ENCODE results near the gene ABR. TPM values are rescaled to one million over a fixed set of nuclear protein-coding genes. Genes with fewer than 3 reads are reported as not detected.
A peak's percentile ranks its signal among the peaks of the same experiment; 100 is the strongest.

ABR gene
- total RNA-seq, 1 donor from 2014 or later: 24.5 TPM

GRCh38 chr17:983921-984320 lies 195.9 kb downstream of the ABR start:
- peaks cover 5 to 12% (median 11%) of the 10 kb centered on the region in 3 donors for H3K4me1 ChIP-seq (ENCODE audit: control insufficient read depth in 3 of 3, insufficient read depth in 3 of 3, low read length in 3 of 3)
- no peaks in the 10 kb centered on the region for H3K27me3 ChIP-seq (ENCODE audit: control insufficient read depth in 3 of 3, insufficient read depth in 3 of 3, low read length in 3 of 3)
- H3K9me3 ChIP-seq (ENCODE audit: control insufficient read depth in 3 of 3, low read length in 3 of 3): no peaks in the 10 kb centered on the region
- peaks cover 0 to 2% (median 0%) of the 10 kb centered on the region in 3 donors for H3K36me3 ChIP-seq (ENCODE audit: control insufficient read depth in 3 of 3, insufficient read depth in 3 of 3, low read length in 3 of 3)
- H3K4me3 ChIP-seq (ENCODE audit: low read length in 3 of 3): no peak overlapping the region
- H3K9ac ChIP-seq (ENCODE audit: low read depth in 1 of 3, low read length in 3 of 3): no peak overlapping the region
- no peak overlapping the region for H3K27ac ChIP-seq (ENCODE audit: low read depth, low read length)

GRCh38 chr17:981292-981658 lies 198.5 kb downstream of the ABR start:
- Histone ChIP-seq H3K27ac (ENCODE audit: low read depth, low read length) (no peak overlapping the region), H3K4me3 (ENCODE audit: low read length in 3 of 3) (no peak overlapping the region), H3K4me1 (ENCODE audit: control insufficient read depth in 3 of 3, insufficient read depth in 3 of 3, low read length in 3 of 3) (peaks cover 19 to 26% (median 19%) of the 10 kb centered on the region in 3 donors), H3K9me3 (ENCODE audit: control insufficient read depth in 3 of 3, low read length in 3 of 3) (no peaks in the 10 kb centered on the region), H3K27me3 (ENCODE audit: control insufficient read depth in 3 of 3, insufficient read depth in 3 of 3, low read length in 3 of 3) (no peaks in the 10 kb centered on the region), H3K9ac (ENCODE audit: low read depth in 1 of 3, low read length in 3 of 3) (peak overlapping the region in 1 of 3 donors; percentile 74), H3K36me3 (ENCODE audit: control insufficient read depth in 3 of 3, insufficient read depth in 3 of 3, low read length in 3 of 3) (no peaks in the 10 kb centered on the region)

- Histone ChIP-seq H3K9me3 (ENCODE audit: control insufficient read depth in 3 of 3, low read length in 3 of 3) (no peaks in the 10 kb centered on the region), H3K9ac (ENCODE audit: low read depth in 1 of 3, low read length in 3 of 3) (peak overlapping the region; percentile 50 to 76 (median 70)), H3K27me3 (ENCODE audit: control insufficient read depth in 3 of 3, insufficient read depth in 3 of 3, low read length in 3 of 3) (no peaks in the 10 kb centered on the region), H3K4me3 (ENCODE audit: low read length in 3 of 3) (peak overlapping the region; percentile 47 to 65 (median 62)), H3K4me1 (ENCODE audit: control insufficient read depth in 3 of 3, insufficient read depth in 3 of 3, low read length in 3 of 3) (peaks cover 22 to 26% (median 23%) of the 10 kb centered on the region in 3 donors), H3K27ac (ENCODE audit: low read depth, low read length) (peak overlapping the region; percentile 60), H3K36me3 (ENCODE audit: control insufficient read depth in 3 of 3, insufficient read depth in 3 of 3, low read length in 3 of 3) (no peaks in the 10 kb centered on the region)
Observed at GRCh38 chr17:980406-981291, 199.1 kb downstream of the ABR start.

- peaks cover 26 to 32% (median 28%) of the 10 kb centered on the region in 3 donors for H3K4me1 ChIP-seq (ENCODE audit: control insufficient read depth in 3 of 3, insufficient read depth in 3 of 3, low read length in 3 of 3)
Observed at GRCh38 chr17:979539-980405, 200.0 kb downstream of the ABR start, which contains the start of gene NXN. TSS of gene NXN (minus strand) at chr17:979776.

GRCh38 chr17:979212-979538 lies 200.6 kb downstream of the ABR start:
- peaks cover 26 to 32% (median 28%) of the 10 kb centered on the region in 3 donors for H3K4me1 ChIP-seq (ENCODE audit: control insufficient read depth in 3 of 3, insufficient read depth in 3 of 3, low read length in 3 of 3)

More at GRCh38 chr17:979539-980405, 200.0 kb downstream of the ABR start, which contains the start of gene NXN:
- Histone ChIP-seq H3K9me3 (ENCODE audit: control insufficient read depth in 3 of 3, low read length in 3 of 3) (no peaks in the 10 kb centered on the region), H3K4me3 (ENCODE audit: low read length in 3 of 3) (peak within 1 kb of the TSS; percentile 64 to 87 (median 82)), H3K27me3 (ENCODE audit: control insufficient read depth in 3 of 3, insufficient read depth in 3 of 3, low read length in 3 of 3) (no peaks in the 10 kb centered on the region), H3K27ac (ENCODE audit: low read depth, low read length) (peak within 1 kb of the TSS; percentile 74), H3K36me3 (ENCODE audit: control insufficient read depth in 3 of 3, insufficient read depth in 3 of 3, low read length in 3 of 3) (no peaks in the 10 kb centered on the region), H3K9ac (ENCODE audit: low read depth in 1 of 3, low read length in 3 of 3) (peak within 1 kb of the TSS; percentile 70 to 84 (median 79))

GRCh38 chr17:978103-979093 lies 201.4 kb downstream of the ABR start:
- H3K9me3 ChIP-seq (ENCODE audit: control insufficient read depth in 3 of 3, low read length in 3 of 3): no peaks in the 10 kb centered on the region
- peak overlapping the region; percentile 74 for H3K27ac ChIP-seq (ENCODE audit: low read depth, low read length)
- peaks cover 26 to 32% (median 28%) of the 10 kb centered on the region in 3 donors for H3K4me1 ChIP-seq (ENCODE audit: control insufficient read depth in 3 of 3, insufficient read depth in 3 of 3, low read length in 3 of 3)
- peak overlapping the region; percentile 64 to 87 (median 78) for H3K4me3 ChIP-seq (ENCODE audit: low read length in 3 of 3)
- peak overlapping the region; percentile 54 to 84 (median 79) for H3K9ac ChIP-seq (ENCODE audit: low read depth in 1 of 3, low read length in 3 of 3)
- H3K27me3 ChIP-seq (ENCODE audit: control insufficient read depth in 3 of 3, insufficient read depth in 3 of 3, low read length in 3 of 3): no peaks in the 10 kb centered on the region
- H3K36me3 ChIP-seq (ENCODE audit: control insufficient read depth in 3 of 3, insufficient read depth in 3 of 3, low read length in 3 of 3): no peaks in the 10 kb centered on the region

More at GRCh38 chr17:979212-979538, 200.6 kb downstream of the ABR start:
- Histone ChIP-seq H3K36me3 (ENCODE audit: control insufficient read depth in 3 of 3, insufficient read depth in 3 of 3, low read length in 3 of 3) (no peaks in the 10 kb centered on the region), H3K9ac (ENCODE audit: low read depth in 1 of 3, low read length in 3 of 3) (peak overlapping the region in 2 of 3 donors; percentile 65 to 84), H3K27ac (ENCODE audit: low read depth, low read length) (no peak overlapping the region), H3K27me3 (ENCODE audit: control insufficient read depth in 3 of 3, insufficient read depth in 3 of 3, low read length in 3 of 3) (no peaks in the 10 kb centered on the region), H3K4me3 (ENCODE audit: low read length in 3 of 3) (peak overlapping the region in 2 of 3 donors; percentile 77 to 82), H3K9me3 (ENCODE audit: control insufficient read depth in 3 of 3, low read length in 3 of 3) (no peaks in the 10 kb centered on the region)

- Histone ChIP-seq H3K36me3 (ENCODE audit: control insufficient read depth in 3 of 3, insufficient read depth in 3 of 3, low read length in 3 of 3) (no peaks in the 10 kb centered on the region), H3K9ac (ENCODE audit: low read depth in 1 of 3, low read length in 3 of 3) (peak overlapping the region in 1 of 3 donors; percentile 36), H3K9me3 (ENCODE audit: control insufficient read depth in 3 of 3, low read length in 3 of 3) (no peaks in the 10 kb centered on the region), H3K27me3 (ENCODE audit: control insufficient read depth in 3 of 3, insufficient read depth in 3 of 3, low read length in 3 of 3) (no peaks in the 10 kb centered on the region), H3K27ac (ENCODE audit: low read depth, low read length) (no peak overlapping the region), H3K4me1 (ENCODE audit: control insufficient read depth in 3 of 3, insufficient read depth in 3 of 3, low read length in 3 of 3) (peaks cover 26 to 34% (median 28%) of the 10 kb centered on the region in 3 donors), H3K4me3 (ENCODE audit: low read length in 3 of 3) (no peak overlapping the region)
Observed at GRCh38 chr17:977166-977565, 202.6 kb downstream of the ABR start.

GRCh38 chr17:976312-976711 lies 203.5 kb downstream of the ABR start:
- Histone ChIP-seq H3K9me3 (ENCODE audit: control insufficient read depth in 3 of 3, low read length in 3 of 3) (no peaks in the 10 kb centered on the region), H3K27me3 (ENCODE audit: control insufficient read depth in 3 of 3, insufficient read depth in 3 of 3, low read length in 3 of 3) (no peaks in the 10 kb centered on the region), H3K4me3 (ENCODE audit: low read length in 3 of 3) (no peak overlapping the region), H3K27ac (ENCODE audit: low read depth, low read length) (no peak overlapping the region), H3K4me1 (ENCODE audit: control insufficient read depth in 3 of 3, insufficient read depth in 3 of 3, low read length in 3 of 3) (peaks cover 25 to 33% (median 27%) of the 10 kb centered on the region in 3 donors), H3K36me3 (ENCODE audit: control insufficient read depth in 3 of 3, insufficient read depth in 3 of 3, low read length in 3 of 3) (no peaks in the 10 kb centered on the region), H3K9ac (ENCODE audit: low read depth in 1 of 3, low read length in 3 of 3) (peak overlapping the region in 1 of 3 donors; percentile 47)

- Histone ChIP-seq H3K9ac (ENCODE audit: low read depth in 1 of 3, low read length in 3 of 3) (peak overlapping the region in 1 of 3 donors; percentile 36), H3K36me3 (ENCODE audit: control insufficient read depth in 3 of 3, insufficient read depth in 3 of 3, low read length in 3 of 3) (no peaks in the 10 kb centered on the region), H3K4me1 (ENCODE audit: control insufficient read depth in 3 of 3, insufficient read depth in 3 of 3, low read length in 3 of 3) (peaks cover 19 to 27% (median 26%) of the 10 kb centered on the region in 3 donors), H3K27ac (ENCODE audit: low read depth, low read length) (no peak overlapping the region), H3K9me3 (ENCODE audit: control insufficient read depth in 3 of 3, low read length in 3 of 3) (no peaks in the 10 kb centered on the region), H3K27me3 (ENCODE audit: control insufficient read depth in 3 of 3, insufficient read depth in 3 of 3, low read length in 3 of 3) (no peaks in the 10 kb centered on the region), H3K4me3 (ENCODE audit: low read length in 3 of 3) (no peak overlapping the region)
Observed at GRCh38 chr17:975371-975915, 204.3 kb downstream of the ABR start.

Measured in skeletal muscle tissue (tissue), 4 donors.